Suprapubic skin (tissue), 4 donors: ENCODE measurements around the gene COL25A1. TPM values are rescaled to one million over a fixed set of nuclear protein-coding genes. Genes with fewer than 3 reads are reported as not detected.

Experiments used
- DNase-seq, 2 donors: peaks; one replicate each; pipeline ENCODE4 v3.0.0-alpha.2; 2019; ENCODE audit warnings: low spot score in 2 of 2
- H3K27ac ChIP-seq: fragments of 200-600 bp; sonication (generic); one replicate; pipeline ENCODE4 v1.5.1; 2019
- H3K27me3 ChIP-seq: fragments of 200-600 bp; sonication (generic); one replicate; pipeline ENCODE4 v1.5.1; 2019
- H3K36me3 ChIP-seq: fragments of 200-600 bp; sonication (generic); one replicate; pipeline ENCODE4 v1.5.1; 2019
- H3K4me1 ChIP-seq: fragments of 200-600 bp; sonication (generic); one replicate; pipeline ENCODE4 v1.5.1; 2019
- H3K4me3 ChIP-seq: fragments of 200-600 bp; sonication (generic); one replicate; pipeline ENCODE4 v1.5.1; 2019; ENCODE audit warnings: mild to moderate bottlenecking
- H3K9me3 ChIP-seq: fragments of 200-600 bp; sonication (generic); one replicate; pipeline ENCODE4 v1.5.1; 2019
- EP300 ChIP-seq: sonication (generic); formaldehyde crosslinking; IDR thresholded peaks from one replicate; pipeline ENCODE4 v1.6.1; 2017; ENCODE audit warnings: antibody characterized with exemption
- POLR2A ChIP-seq, 2 donors: fragments of 450-650 bp; IDR thresholded peaks; one replicate each; pipeline ENCODE4 v1.6.1; 2017; ENCODE audit warnings: antibody characterized with exemption in 2 of 2, mild to moderate bottlenecking in 2 of 2, moderate library complexity in 2 of 2
- POLR2AphosphoS5 ChIP-seq, 3 donors: sonication (generic); formaldehyde crosslinking; IDR thresholded peaks; one replicate each; pipeline ENCODE4 v1.6.1; 2017; ENCODE audit warnings: antibody characterized with exemption in 3 of 3
- WGBS: methylation state at CpG from one replicate; pipeline ENCODE4 v1.1.5; 2018; 5-methylcytosine and 5-hydroxymethylcytosine counted together
- total RNA-seq, 4 donors: library from RNA; depleted of rRNA; stranded (reverse); fragments of >200 nt; gene quantifications; one replicate each; pipeline ENCODE4 v1.1.0, GENCODE V29; 2016
- TF ChIP-seq, protein P1 (sequence below), 2 donors: fragments of 200-600 bp in 1 of 2; fragments of 450-650 bp in 1 of 2; sonication (generic) in 1 of 2; IDR thresholded peaks; one replicate each; pipeline ENCODE4 v1.5.1; 2016 to 2019; ENCODE audit warnings: antibody characterized with exemption in 2 of 2, mild to moderate bottlenecking in 1 of 2, moderate library complexity in 1 of 2

Gene COL25A1
- total RNA-seq, 4 donors from 2014 or later, result 0.30 to 1.4 (median 1.0) TPM

DNA sequence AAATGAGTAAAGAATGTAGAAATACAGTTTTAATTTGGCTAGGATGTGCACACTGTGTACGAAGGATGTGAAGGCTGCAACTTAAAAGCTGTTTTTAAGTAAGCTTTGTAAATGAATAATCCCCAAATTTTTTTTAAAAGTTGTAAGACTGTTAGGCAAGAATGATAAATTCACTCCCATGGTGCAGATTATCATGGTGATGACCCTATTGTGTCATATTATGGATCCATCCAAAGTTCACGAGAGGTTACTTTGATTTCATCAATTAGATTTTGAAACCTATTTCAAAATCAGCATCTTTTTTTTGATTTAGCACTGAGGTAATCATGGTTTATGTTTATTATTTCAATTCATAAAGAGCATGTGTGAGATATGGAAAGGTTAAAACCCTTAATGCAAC is 476.7 kb downstream of the COL25A1 start:
- DNase-seq, result no peak
- H3K4me1 ChIP-seq, result no peaks in the 10 kb centered on the region
- H3K4me3 ChIP-seq, result no peak overlapping the region
- no peaks in the 10 kb centered on the region for H3K9me3 ChIP-seq
- H3K27ac ChIP-seq, result no peak overlapping the region
- no peaks in the 10 kb centered on the region for H3K27me3 ChIP-seq
- 82% methylated on average over 2 of the region's 2 CpGs for WGBS
- TF ChIP-seq EP300, result no peak
- TF ChIP-seq POLR2A (IDR thresholded peaks at IDR 0.05), result no peak
- H3K36me3 ChIP-seq, result no peaks in the 10 kb centered on the region

DNA sequence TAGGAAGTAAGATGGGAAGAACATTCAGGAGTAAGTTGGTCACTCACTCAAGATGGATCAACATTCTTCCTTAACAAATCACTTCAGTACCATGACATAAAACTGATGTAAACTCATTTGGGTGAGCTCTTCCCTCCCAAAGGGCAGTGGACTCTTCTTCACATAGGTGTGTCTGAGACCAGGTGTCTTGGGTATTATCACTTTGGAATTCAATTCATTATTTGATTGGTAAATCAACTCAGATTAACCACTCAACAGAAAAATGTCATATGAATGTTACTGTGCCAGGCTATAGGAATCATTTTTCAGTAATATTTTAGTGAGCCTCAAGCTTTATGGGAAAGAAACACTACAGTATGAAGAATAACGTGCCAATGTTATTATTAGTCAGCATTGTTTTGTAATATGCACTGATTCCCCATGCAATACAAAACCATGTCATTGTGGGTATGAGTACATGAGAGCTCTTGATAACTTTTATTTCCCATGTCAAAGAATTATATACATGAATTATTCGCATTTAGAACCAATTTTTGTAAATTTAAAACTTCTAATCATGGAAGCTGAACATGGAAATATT is 481.0 kb downstream of the COL25A1 start:
- Histone ChIP-seq H3K27me3 (no peaks in the 10 kb centered on the region), H3K27ac (no peak overlapping the region), H3K9me3 (no peaks in the 10 kb centered on the region), H3K36me3 (no peaks in the 10 kb centered on the region), H3K4me3 (no peak overlapping the region), H3K4me1 (no peaks in the 10 kb centered on the region)
- 56% methylated on average over 2 of the region's 2 CpGs for WGBS
- no peak for DNase-seq
- TF ChIP-seq POLR2A (IDR thresholded peaks at IDR 0.05) (no peak), EP300 (no peak), POLR2AphosphoS5 (IDR thresholded peaks at IDR 0.05) (no peak)
- TF ChIP-seq, protein P1, sequence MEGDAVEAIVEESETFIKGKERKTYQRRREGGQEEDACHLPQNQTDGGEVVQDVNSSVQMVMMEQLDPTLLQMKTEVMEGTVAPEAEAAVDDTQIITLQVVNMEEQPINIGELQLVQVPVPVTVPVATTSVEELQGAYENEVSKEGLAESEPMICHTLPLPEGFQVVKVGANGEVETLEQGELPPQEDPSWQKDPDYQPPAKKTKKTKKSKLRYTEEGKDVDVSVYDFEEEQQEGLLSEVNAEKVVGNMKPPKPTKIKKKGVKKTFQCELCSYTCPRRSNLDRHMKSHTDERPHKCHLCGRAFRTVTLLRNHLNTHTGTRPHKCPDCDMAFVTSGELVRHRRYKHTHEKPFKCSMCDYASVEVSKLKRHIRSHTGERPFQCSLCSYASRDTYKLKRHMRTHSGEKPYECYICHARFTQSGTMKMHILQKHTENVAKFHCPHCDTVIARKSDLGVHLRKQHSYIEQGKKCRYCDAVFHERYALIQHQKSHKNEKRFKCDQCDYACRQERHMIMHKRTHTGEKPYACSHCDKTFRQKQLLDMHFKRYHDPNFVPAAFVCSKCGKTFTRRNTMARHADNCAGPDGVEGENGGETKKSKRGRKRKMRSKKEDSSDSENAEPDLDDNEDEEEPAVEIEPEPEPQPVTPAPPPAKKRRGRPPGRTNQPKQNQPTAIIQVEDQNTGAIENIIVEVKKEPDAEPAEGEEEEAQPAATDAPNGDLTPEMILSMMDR (IDR thresholded peaks at IDR 0.05), result no peak

DNA sequence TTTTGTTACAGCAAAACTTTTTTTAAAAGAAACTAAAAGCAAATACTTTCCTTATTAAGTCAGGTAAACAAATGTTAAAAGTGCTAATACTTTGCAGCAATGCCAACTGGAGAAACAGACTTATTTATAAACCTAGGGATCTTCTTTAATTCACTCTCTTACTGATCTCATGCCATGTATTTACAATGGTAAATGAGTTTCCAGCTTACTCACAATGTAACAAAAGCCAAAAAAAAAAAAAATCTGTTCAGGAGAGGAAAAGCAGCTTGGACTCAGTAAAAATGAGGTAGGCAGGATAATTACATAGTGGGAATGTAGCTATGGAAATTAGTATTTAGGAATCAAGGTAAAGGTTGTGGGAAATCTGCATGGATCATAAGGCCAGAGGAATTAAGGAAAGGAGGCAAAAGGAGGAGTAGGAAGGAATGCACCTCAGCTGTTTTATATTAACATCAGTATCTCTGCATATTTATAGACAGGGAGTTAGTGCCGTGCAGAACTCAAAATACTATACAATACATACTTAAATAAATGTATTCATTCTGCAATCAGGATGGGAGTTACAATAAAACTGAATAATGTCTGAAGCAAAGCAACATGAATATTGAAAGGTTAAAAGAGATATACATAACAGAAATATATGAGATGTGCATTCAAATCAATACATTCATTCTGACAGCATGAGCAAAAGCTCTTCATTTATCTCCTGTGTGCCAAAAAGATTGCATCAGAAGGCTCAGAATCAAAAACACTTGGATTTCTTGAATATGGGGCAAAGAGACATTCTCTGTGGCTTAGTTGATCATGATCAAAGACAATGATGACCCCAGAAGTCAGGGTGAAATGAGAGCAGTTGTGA is 481.7 kb downstream of the COL25A1 start:
- TF ChIP-seq EP300 (no peak), POLR2A (IDR thresholded peaks at IDR 0.05) (no peak), POLR2AphosphoS5 (IDR thresholded peaks at IDR 0.05) (no peak)
- TF ChIP-seq, protein P1 (IDR thresholded peaks at IDR 0.05), result no peak
- Histone ChIP-seq H3K27ac (no peak overlapping the region), H3K27me3 (no peaks in the 10 kb centered on the region), H3K36me3 (no peaks in the 10 kb centered on the region), H3K4me1 (no peaks in the 10 kb centered on the region), H3K9me3 (no peaks in the 10 kb centered on the region), H3K4me3 (no peak overlapping the region)
- DNase-seq, result no peak
- 50% methylated on average over 1 of the region's 1 CpG for WGBS

DNA sequence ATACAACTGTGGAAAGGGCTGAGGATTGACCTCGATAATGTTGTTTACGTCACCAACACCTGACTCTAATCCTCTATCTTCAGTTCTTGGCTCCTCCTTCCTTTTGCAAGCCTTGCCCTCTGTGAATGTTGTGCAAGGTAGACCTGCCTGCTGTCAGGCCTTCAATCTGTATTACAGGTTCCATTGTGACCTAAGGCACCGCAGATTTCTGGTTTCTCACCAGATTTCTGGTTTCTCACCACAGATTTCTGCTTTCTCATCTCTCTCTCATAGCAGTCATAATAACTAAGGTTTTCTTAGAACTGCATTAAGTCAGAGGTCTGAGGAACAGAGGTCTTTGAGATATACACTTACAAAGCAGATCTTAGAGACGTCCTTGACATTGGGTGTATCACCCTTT is 488.1 kb downstream of the COL25A1 start:
- no peak for TF ChIP-seq EP300
- TF ChIP-seq POLR2AphosphoS5 (IDR thresholded peaks at IDR 0.05), result no peak
- no peak for TF ChIP-seq POLR2A (IDR thresholded peaks at IDR 0.05)
- TF ChIP-seq, protein P1 (IDR thresholded peaks at IDR 0.05), result no peak
- Histone ChIP-seq H3K27ac (no peak overlapping the region), H3K4me3 (no peak overlapping the region), H3K36me3 (no peaks in the 10 kb centered on the region), H3K4me1 (no peaks in the 10 kb centered on the region), H3K27me3 (no peaks in the 10 kb centered on the region), H3K9me3 (no peaks in the 10 kb centered on the region)
- DNase-seq, result no peak
- 86% methylated on average over 4 of the region's 4 CpGs for whole genome bisulfite sequencing

DNA sequence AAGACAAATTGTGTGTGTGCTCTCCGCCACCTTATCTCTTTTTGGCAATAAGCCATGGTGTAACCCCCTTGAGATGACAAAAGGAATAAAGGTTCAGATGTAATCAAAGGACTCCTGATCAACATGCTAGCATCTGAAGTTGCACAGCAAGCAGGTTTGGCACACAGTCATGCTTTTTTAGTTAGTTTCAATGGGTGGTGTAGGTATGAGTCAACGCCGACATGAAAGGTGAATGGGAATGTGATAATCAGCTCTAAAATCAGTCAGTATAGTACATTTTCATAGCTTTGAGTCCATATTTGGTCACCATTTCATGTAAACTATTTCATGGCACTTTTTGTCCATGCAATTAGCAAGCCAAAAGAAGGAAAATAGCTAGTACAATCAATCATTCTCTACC is 489.2 kb downstream of the COL25A1 start:
- no peak overlapping the region for H3K4me3 ChIP-seq
- H3K36me3 ChIP-seq, result no peaks in the 10 kb centered on the region
- no peaks in the 10 kb centered on the region for H3K9me3 ChIP-seq
- no peak for DNase-seq
- H3K4me1 ChIP-seq, result no peaks in the 10 kb centered on the region
- TF ChIP-seq POLR2A (IDR thresholded peaks at IDR 0.05), result no peak
- no peak for TF ChIP-seq EP300
- no peak overlapping the region for H3K27ac ChIP-seq
- 57% methylated on average over 3 of the region's 3 CpGs for WGBS
- H3K27me3 ChIP-seq, result no peaks in the 10 kb centered on the region

DNA sequence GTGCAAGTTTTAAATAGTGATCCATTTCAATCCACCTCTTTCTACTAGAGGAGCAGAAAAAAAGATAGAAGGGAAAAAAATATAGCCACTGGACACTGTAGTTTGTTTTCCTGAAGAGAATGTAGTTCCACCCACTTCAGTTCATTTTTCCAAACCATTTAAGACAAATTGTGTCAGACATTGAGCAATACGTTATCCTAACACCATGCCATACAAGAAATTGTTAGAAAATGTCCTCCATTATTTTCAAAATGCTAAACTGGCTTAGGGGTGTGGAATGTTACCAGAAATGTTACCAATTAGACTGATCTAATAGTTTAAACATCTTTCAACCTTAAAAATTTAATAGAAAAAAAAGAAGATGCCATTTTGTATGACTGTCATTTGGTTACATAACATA is 491.0 kb downstream of the COL25A1 start:
- TF ChIP-seq POLR2AphosphoS5 (IDR thresholded peaks at IDR 0.05) (no peak), POLR2A (IDR thresholded peaks at IDR 0.05) (no peak), EP300 (no peak)
- TF ChIP-seq, protein P1 (IDR thresholded peaks at IDR 0.05), result no peak
- Histone ChIP-seq H3K4me3 (no peak overlapping the region), H3K36me3 (no peaks in the 10 kb centered on the region), H3K27me3 (no peaks in the 10 kb centered on the region), H3K9me3 (no peaks in the 10 kb centered on the region), H3K27ac (no peak overlapping the region), H3K4me1 (no peaks in the 10 kb centered on the region)
- no peak for DNase-seq
- WGBS, result 78% methylated on average over 1 of the region's 1 CpG
